ENCODE results near the gene FGF2. TPM values are rescaled to one million over a fixed set of nuclear protein-coding genes. Genes with fewer than 3 reads are reported as not detected.
A peak's percentile ranks its signal among the peaks of the same experiment; 100 is the strongest.
"Not testable (repeated sequence)": the region's sequence is repeated elsewhere in the genome, so short reads cannot be mapped to it uniquely, and the experiment has no call there.

FGF2 gene
- total RNA-seq, 1 donor from 2014 or later, result 25.1 TPM

GRCh38 chr4:122928930-122929329 lies 102.3 kb downstream of the FGF2 start:
- H3K36me3 Mint-ChIP-seq (ENCODE audit: low read depth), result no peaks in the 10 kb centered on the region
- no peaks in the 10 kb centered on the region for H3K27me3 Mint-ChIP-seq (ENCODE audit: low read depth)
- no peak overlapping the region for H3K27ac Mint-ChIP-seq (ENCODE audit: unreplicated experiment)
- H3K9me3 Mint-ChIP-seq (ENCODE audit: low read depth), result no peaks in the 10 kb centered on the region
- H3K4me1 Mint-ChIP-seq (ENCODE audit: low read depth), result no peaks in the 10 kb centered on the region
- DNase-seq (ENCODE audit: low spot score), result no peak
- no peak overlapping the region for H3K4me3 Mint-ChIP-seq (ENCODE audit: unreplicated experiment)
- no peak for TF ChIP-seq CTCF (IDR thresholded peaks at IDR 0.05)

DNA sequence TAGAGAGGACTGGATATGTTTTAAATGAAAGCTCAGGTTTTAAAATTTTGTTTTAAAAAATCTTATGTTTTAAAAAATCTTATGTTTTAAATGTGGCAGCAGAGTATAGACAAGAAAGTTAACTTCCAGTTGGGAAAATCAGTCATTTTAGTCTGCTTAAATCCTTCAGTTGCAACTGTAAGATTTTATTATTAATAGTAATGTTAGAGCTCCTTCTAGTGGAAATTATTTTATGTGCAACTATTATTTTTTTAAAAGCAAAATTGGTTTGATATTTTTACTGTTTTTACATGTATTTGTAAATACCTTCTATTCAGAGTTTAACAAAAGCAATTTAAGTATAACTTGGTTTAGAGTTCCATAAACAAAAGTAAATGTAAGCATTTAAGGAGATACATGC lies 104.2 kb downstream of the FGF2 start:
- Mint-ChIP-seq H3K27ac (ENCODE audit: unreplicated experiment) (no peak overlapping the region), H3K27me3 (ENCODE audit: low read depth) (no peaks in the 10 kb centered on the region), H3K4me3 (ENCODE audit: unreplicated experiment) (no peak overlapping the region), H3K9me3 (ENCODE audit: low read depth) (no peaks in the 10 kb centered on the region), H3K36me3 (ENCODE audit: low read depth) (peaks cover 5% of the 10 kb centered on the region), H3K4me1 (ENCODE audit: low read depth) (no peaks in the 10 kb centered on the region)
- TF ChIP-seq CTCF (IDR thresholded peaks at IDR 0.05), result peak; percentile 87
- no peak for DNase-seq (ENCODE audit: low spot score)

DNA sequence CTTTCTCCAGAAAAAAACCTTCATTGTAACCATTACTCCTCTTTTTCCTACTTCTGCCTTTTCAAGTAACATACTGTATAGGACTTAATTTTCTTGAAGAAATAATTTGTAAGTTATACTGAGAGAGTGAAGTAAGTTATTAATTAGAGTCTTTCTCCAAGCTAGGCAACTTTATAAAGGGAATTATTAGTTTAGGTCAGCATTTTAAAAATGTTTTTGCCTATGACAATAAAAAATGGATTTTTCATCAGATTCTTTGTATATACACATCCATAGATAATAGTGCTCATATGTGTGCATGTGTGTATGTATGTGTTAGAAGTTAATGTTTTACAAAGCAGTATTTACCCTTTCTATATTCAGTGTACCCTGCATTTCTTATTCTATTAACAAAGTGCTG lies 106.1 kb downstream of the FGF2 start:
- Mint-ChIP-seq H3K4me3 (ENCODE audit: unreplicated experiment) (no peak overlapping the region), H3K27ac (ENCODE audit: unreplicated experiment) (no peak overlapping the region), H3K9me3 (ENCODE audit: low read depth) (no peaks in the 10 kb centered on the region)

DNA sequence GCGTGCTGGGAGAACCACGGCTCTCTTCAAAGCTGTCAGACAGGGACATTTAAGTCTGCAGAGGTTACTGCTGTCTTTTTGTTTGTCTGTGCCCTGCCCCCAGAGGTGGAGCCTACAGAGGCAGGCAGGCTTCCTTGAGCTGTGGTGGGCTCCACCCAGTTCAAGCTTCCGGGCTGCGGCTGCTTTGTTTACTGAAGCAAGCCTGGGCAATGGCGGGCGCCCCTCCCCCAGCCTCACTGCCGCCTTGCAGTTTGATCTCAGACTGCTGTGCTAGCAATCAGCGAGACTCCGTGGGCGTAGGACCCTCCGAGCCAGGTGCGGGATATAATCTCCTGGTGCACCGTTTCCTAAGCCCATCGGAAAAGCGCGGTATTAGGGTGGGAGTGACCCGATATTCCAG lies 118.5 kb downstream of the FGF2 start:
- not testable (repeated sequence) for DNase-seq (ENCODE audit: low spot score); H3K4me3 Mint-ChIP-seq (ENCODE audit: unreplicated experiment); H3K27ac Mint-ChIP-seq (ENCODE audit: unreplicated experiment); H3K9me3 Mint-ChIP-seq (ENCODE audit: low read depth); H3K27me3 Mint-ChIP-seq (ENCODE audit: low read depth); H3K4me1 Mint-ChIP-seq (ENCODE audit: low read depth)
- H3K36me3 Mint-ChIP-seq (ENCODE audit: low read depth), result peaks cover 22% of the 10 kb centered on the region

More for the DNA sequence above, 106.1 kb downstream of the FGF2 start:
- Mint-ChIP-seq H3K4me1 (ENCODE audit: low read depth) (no peaks in the 10 kb centered on the region), H3K36me3 (ENCODE audit: low read depth) (peaks cover 5% of the 10 kb centered on the region), H3K27me3 (ENCODE audit: low read depth) (no peaks in the 10 kb centered on the region)
- DNase-seq (ENCODE audit: low spot score), result no peak
- TF ChIP-seq CTCF (IDR thresholded peaks at IDR 0.05), result no peak

- Mint-ChIP-seq H3K9me3 (ENCODE audit: low read depth) (peaks cover 7% of the 10 kb centered on the region), H3K36me3 (ENCODE audit: low read depth) (peaks cover 26% of the 10 kb centered on the region), H3K27ac (ENCODE audit: unreplicated experiment) (no peak overlapping the region), H3K27me3 (ENCODE audit: low read depth) (no peaks in the 10 kb centered on the region), H3K4me1 (ENCODE audit: low read depth) (no peaks in the 10 kb centered on the region), H3K4me3 (ENCODE audit: unreplicated experiment) (no peak overlapping the region)
- no peak for TF ChIP-seq CTCF (IDR thresholded peaks at IDR 0.05)
- DNase-seq (ENCODE audit: low spot score), result no peak
Observed at GRCh38 chr4:122946142-122946541, 119.5 kb downstream of the FGF2 start.

Other genes starting within 250 kb of the FGF2 start
- not detected in 3 replicates for gene IL21, start 205.8 kb upstream of the FGF2 start, total RNA-seq
- gene BBS12, start 94.1 kb upstream of the FGF2 start, total RNA-seq, result 3.3 to 5.4 TPM (median 3.3 TPM) in 3 replicates
- gene NUDT6, start 95.8 kb downstream of the FGF2 start, total RNA-seq, result 4.2 to 5.7 TPM (median 4.6 TPM) in 3 replicates